Small intestine (tissue), 7 donors: ENCODE measurements around the gene SPRYD3. TPM values are rescaled to one million over a fixed set of nuclear protein-coding genes. Genes with fewer than 3 reads are reported as not detected.

Experiments used
- DNase-seq, 2 donors: peaks; one replicate each; pipeline versions ENCODE4 v3.0.0 to v3.0.0-alpha.2; 2013
- FAIRE-seq: peaks from 2 replicates; lab custom pipeline; 2012; peaks lifted over from hg19 to GRCh38; lab: Jason Lieb, UNC
- H3K27ac ChIP-seq, 3 donors: one replicate each; pipeline ENCODE4 v1.5.1; 2013; ENCODE audit warnings: low read length in 2 of 3, mild to moderate bottlenecking in 2 of 3, control low read depth in 1 of 3, inconsistent platforms in 1 of 3, low read depth in 1 of 3, moderate library complexity in 1 of 3
- H3K27me3 ChIP-seq, 3 donors: one replicate each; pipeline ENCODE4 v1.6.1; 2013; ENCODE audit warnings: low read length in 3 of 3, inconsistent platforms in 1 of 3; ENCODE audit not compliant: control insufficient read depth in 3 of 3, insufficient read depth in 3 of 3
- H3K36me3 ChIP-seq, 3 donors: one replicate each; pipeline ENCODE4 v1.6.1; 2013; ENCODE audit warnings: low read length in 3 of 3, inconsistent platforms in 1 of 3, low read depth in 1 of 3, mild to moderate bottlenecking in 1 of 3, moderate library complexity in 1 of 3; ENCODE audit not compliant: control insufficient read depth in 3 of 3, insufficient read depth in 2 of 3
- H3K4me1 ChIP-seq, 3 donors: one replicate each; pipeline ENCODE4 v1.6.1; 2013; ENCODE audit warnings: low read length in 2 of 3, inconsistent platforms in 1 of 3, low read depth in 1 of 3, mild to moderate bottlenecking in 1 of 3, moderate library complexity in 1 of 3; ENCODE audit not compliant: control insufficient read depth in 3 of 3, insufficient read depth in 2 of 3
- H3K4me3 ChIP-seq, 3 donors: one replicate each; pipeline ENCODE4 v1.5.1; 2013; ENCODE audit warnings: low read length in 3 of 3, control low read depth in 1 of 3, inconsistent platforms in 1 of 3, low read depth in 1 of 3, mild to moderate bottlenecking in 1 of 3, moderate library complexity in 1 of 3
- H3K9me3 ChIP-seq, 2 donors: one replicate each; pipeline ENCODE4 v1.6.1; 2013; ENCODE audit warnings: low read depth in 1 of 2, low read length in 1 of 2; ENCODE audit not compliant: control insufficient read depth in 2 of 2, insufficient read depth in 1 of 2
- WGBS, 3 donors: extraction: QIAGEN DNeasy Blood & Tissue Kit; methylation state at CpG; one replicate each; pipeline ENCODE4 v1.1.7; 2013; 5-methylcytosine and 5-hydroxymethylcytosine counted together
- polyA plus RNA-seq, 4 donors: library from polyadenylated mRNA; stranded (reverse) in 3 of 4; unstranded in 1 of 4; fragments of 200-250 nt in 3 of 4; fragments of 120-200 nt in 1 of 4; gene quantifications; one replicate each; pipeline versions ENCODE4 v1.2.1 to v1.2.3, GENCODE V29; 2013
- donor health status: healthy with polysubstance abuse.
- donor health status: control.
- donor health status: control.
- donor health status: Bipolar disorder and iron deficiency.
- donor health status: healthy.

SPRYD3 gene
- polyA plus RNA-seq, 4 donors: 19.7 to 37.6 (median 22.9) TPM

DNA sequence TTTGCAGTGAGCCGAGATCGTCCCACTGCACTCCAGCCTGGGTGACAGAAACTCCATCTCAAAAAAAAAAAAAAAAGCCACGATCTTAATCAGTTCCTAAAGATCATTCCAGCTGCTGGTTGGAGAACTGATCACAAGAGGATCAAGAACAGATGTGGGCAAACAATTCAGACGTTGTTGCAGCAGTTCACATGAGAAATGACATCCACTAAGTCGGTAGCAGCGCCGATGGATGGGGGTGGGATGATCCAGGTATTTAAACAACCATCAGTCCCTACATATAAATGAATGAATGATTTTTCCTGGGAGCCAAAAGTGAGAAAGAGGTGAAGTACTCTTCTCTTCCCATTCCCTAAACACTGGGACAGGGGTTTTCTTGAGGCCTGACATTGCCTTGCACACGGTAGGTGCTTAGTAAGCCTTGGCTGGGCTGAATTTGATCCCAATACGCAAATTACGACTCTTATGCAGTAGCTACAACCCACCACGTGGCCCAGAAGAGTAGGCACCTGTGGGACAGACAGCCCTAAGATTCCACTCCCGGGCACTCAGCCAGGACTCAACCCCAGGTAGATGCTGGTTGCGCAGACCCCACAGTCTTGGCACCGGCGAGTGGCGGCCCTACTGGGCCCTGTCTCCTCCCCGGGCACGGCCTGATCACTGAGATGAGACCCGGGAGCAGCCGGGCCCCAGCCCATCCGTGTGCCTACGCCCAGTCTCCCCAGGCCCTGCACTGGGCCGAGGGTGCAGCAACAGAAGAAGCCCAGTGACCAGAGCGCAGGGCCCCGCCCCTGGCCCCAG is 565 bp downstream of the SPRYD3 start:
- Histone ChIP-seq H3K27me3 (no peaks in the 10 kb centered on the region), H3K4me3 (peak overlapping the region; percentile 53 to 76 (median 66)), H3K27ac (peak overlapping the region; percentile 24 to 81 (median 67)), H3K9me3 (no peaks in the 10 kb centered on the region), H3K4me1 (peaks cover 0 to 5% (median 0%) of the 10 kb centered on the region in 3 donors), H3K36me3 (peaks cover 4 to 40% (median 5%) of the 10 kb centered on the region in 3 donors)
- no peak for DNase-seq
- 17 to 21% (median 20%) methylated on average over 22 to 25 of the region's 25 CpGs for WGBS, 3 donors
- FAIRE-seq: no peak

DNA sequence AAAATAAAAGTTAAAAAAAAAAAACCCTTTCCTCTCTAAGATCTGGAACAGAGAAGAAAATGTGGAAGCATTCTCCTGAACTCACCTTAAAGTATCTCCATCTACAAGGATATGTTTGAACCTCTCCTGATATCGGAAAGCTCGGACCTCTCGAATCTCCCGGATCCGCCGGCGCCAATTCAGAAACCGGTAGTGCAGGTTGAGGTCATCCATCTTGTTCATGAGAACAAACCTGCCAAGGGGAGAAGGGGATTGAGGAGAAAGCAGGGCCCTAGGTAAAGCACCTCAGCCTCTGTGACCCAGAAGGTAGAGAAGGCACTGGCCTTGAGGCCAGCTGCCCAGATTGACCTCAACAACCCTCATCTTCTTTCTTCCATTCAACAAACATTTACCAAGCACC is 2.2 kb downstream of the SPRYD3 start:
- no peak overlapping the region for H3K27ac ChIP-seq
- H3K9me3 ChIP-seq: no peaks in the 10 kb centered on the region
- peaks cover 0 to 5% (median 2%) of the 10 kb centered on the region in 3 donors for H3K4me1 ChIP-seq
- H3K36me3 ChIP-seq: peaks cover 4 to 52% (median 5%) of the 10 kb centered on the region in 3 donors
- 79 to 95% (median 94%) methylated on average over 8 of the region's 8 CpGs for WGBS, 3 donors
- H3K4me3 ChIP-seq: no peak overlapping the region
- DNase-seq (no peak), FAIRE-seq (no peak)
- H3K27me3 ChIP-seq: no peaks in the 10 kb centered on the region

DNA sequence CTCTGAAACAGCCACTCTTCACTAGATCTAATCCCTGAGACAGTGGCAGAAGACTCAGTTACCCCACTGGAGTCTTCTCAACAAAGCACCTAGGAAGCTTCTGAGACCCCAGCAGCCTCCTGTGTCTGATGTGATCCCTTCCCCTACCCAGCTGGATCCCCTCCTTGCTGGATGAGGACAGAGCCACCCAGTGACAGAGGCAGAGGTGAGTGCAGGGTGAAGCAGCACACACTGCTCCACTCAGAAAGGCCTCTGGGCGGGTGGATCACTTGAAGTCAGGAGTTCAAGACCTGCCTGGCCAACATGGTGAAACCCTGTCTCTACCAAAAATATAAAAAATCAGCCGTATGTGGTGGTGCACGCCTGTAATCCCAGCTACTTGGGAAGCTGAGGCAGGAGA is 2.7 kb downstream of the SPRYD3 start:
- no peaks in the 10 kb centered on the region for H3K27me3 ChIP-seq
- no peak overlapping the region for H3K4me3 ChIP-seq
- FAIRE-seq (no peak), DNase-seq (no peak)
- peaks cover 4 to 58% (median 5%) of the 10 kb centered on the region in 3 donors for H3K36me3 ChIP-seq
- H3K4me1 ChIP-seq: peaks cover 0 to 5% (median 2%) of the 10 kb centered on the region in 3 donors
- WGBS, 3 donors: 92 to 100% (median 98%) methylated on average over 3 of the region's 3 CpGs
- H3K27ac ChIP-seq: no peak overlapping the region
- no peaks in the 10 kb centered on the region for H3K9me3 ChIP-seq

DNA sequence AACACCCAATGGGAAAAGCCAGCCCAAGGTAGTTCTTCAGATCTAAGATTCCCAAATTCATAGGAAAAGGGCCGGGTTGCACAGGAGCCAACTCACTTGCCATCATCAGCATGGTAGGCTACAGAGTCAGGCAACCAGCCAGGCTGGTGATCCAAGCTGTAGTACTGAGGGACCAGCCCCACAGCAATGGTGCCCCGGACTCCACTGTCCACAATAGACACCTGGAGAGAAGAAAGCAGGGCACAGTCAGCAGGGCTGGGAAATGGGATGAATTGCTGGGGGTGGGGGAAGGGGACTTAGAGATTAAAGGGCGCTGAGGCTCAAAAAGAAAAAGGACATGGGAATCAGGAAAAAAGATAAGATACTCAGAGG is 4.2 kb downstream of the SPRYD3 start:
- H3K27ac ChIP-seq: no peak overlapping the region
- H3K4me1 ChIP-seq: peaks cover 0 to 9% (median 2%) of the 10 kb centered on the region in 3 donors
- DNase-seq: no peak
- H3K36me3 ChIP-seq: peaks cover 4 to 70% (median 6%) of the 10 kb centered on the region in 3 donors
- H3K27me3 ChIP-seq: no peaks in the 10 kb centered on the region
- no peaks in the 10 kb centered on the region for H3K9me3 ChIP-seq
- H3K4me3 ChIP-seq: no peak overlapping the region
- FAIRE-seq: no peak
- WGBS, 3 donors: 92 to 95% (median 94%) methylated on average over 3 of the region's 3 CpGs

DNA sequence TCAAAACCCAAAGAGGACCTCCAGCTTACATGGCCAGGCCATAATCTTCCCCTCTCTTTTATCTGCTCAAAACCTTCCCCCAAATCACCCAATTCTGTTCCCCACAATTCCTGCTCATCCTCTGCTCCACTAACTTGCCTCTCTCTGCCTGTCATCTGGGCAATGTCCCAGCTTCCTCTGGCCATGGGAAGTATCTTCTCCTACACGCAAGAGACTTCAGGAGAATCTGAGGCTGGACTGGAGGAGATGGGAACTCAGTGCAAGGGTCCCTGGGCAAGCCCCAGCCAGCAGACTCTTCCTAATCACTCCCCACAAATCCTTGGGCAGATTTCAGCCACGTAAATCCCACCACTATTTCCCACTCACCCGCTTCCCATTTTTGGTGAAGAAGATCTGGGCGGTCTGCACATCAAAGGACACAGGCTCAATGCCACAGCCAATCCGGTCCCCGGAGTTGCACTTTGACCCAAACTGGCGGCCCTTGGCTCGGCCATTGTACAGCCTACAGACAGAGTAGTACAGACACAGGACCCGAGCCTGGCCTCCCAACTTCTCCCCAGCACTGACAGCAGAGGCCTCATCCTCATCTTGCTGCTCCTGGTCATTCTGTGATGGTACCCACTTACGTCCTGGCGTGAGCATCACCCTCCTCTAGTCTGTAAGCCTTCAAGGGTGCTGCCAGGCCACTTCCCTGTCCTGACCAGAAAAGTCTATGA is 4.7 kb downstream of the SPRYD3 start:
- WGBS, 3 donors: 79 to 84% (median 83%) methylated on average over 11 of the region's 11 CpGs
- FAIRE-seq (no peak), DNase-seq (no peak)
- no peaks in the 10 kb centered on the region for H3K27me3 ChIP-seq
- H3K4me1 ChIP-seq: peaks cover 0 to 7% (median 2%) of the 10 kb centered on the region in 3 donors
- no peak overlapping the region for H3K4me3 ChIP-seq
- H3K36me3 ChIP-seq: peaks cover 4 to 75% (median 6%) of the 10 kb centered on the region in 3 donors
- H3K9me3 ChIP-seq: no peaks in the 10 kb centered on the region
- H3K27ac ChIP-seq: peak overlapping the region in 2 of 3 donors; percentile 12 to 50

DNA sequence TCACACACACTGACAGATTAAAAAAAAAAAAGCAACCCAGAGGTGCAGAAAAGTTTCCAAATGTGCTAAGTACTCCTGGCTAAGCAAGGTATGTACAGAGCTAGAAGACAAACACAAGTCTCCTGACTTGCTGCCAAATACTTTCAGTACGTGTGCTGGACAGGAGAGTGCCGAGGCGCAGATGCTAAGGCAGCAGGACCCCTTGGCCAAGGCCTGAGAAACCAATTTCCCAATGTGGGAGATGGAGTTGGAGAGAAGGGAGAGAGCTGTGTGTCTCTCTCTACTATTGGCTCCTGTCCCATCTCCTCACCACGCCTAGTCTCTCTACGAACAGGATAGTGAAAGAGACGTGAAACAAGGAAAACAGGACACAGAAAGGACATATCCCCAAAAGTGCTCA is 5.3 kb downstream of the SPRYD3 start:
- no peak overlapping the region for H3K4me3 ChIP-seq
- 61 to 65% (median 62%) methylated on average over 6 of the region's 6 CpGs for WGBS, 3 donors
- H3K27me3 ChIP-seq: no peaks in the 10 kb centered on the region
- peaks cover 4 to 81% (median 6%) of the 10 kb centered on the region in 3 donors for H3K36me3 ChIP-seq
- FAIRE-seq: no peak
- H3K27ac ChIP-seq: peak overlapping the region in 2 of 3 donors; percentile 12 to 50
- no peaks in the 10 kb centered on the region for H3K9me3 ChIP-seq
- peaks cover 0 to 7% (median 2%) of the 10 kb centered on the region in 3 donors for H3K4me1 ChIP-seq
- no peak for DNase-seq

DNA sequence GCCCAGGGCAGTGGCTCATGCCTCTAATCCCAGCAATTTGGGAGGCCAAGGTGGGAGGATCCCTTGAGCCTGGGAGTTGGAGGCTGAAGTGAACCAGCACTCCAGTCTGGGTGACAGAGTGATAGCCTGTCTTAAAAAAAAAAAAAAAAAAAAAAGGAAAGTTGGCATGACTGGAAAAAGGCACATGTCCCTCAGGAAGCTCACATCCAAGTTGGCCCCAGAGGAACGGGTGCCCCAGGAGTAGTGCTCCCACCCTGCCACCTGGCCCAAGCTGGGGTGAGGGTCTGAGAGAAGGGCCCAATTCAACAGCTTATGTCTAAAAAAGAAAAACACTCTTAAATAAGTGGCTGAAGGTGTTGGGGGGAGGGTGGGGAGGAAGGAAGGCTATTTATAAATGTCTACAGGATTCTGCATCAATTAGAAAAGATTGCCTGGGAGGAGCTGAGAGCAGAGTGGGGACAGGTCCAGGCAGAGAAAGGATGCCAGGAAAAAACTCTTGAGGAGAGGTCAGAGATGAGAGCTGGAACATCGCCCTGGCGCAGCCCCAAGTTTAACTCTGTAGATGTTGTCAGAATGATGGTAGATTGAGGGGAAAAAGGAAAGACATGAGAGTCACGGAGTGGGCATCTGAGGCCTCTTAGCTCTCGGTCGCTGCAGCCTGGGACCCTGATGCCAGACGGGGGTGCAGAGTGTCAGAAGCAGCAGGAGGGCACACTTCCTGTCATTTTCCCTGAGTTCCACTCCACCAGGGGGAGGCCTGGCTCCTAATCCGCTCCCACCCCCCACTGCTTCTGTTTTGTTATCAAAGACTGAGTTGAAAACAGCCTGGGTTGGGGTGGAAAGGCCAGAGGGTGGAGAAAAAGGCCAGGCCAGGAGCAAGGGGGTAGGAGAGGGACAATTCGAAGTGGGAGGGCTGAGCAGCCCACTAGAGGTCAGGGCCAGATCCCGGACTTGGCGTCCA is 7.3 kb downstream of the SPRYD3 start:
- WGBS, 3 donors: 53 to 90% (median 89%) methylated on average over 11 of the region's 11 CpGs
- H3K27ac ChIP-seq: peak overlapping the region in 1 of 3 donors; percentile 74
- FAIRE-seq (no peak), DNase-seq (no peak)
- no peaks in the 10 kb centered on the region for H3K27me3 ChIP-seq
- H3K36me3 ChIP-seq: peaks cover 4 to 90% (median 15%) of the 10 kb centered on the region in 3 donors
- peaks cover 0 to 5% (median 2%) of the 10 kb centered on the region in 3 donors for H3K4me1 ChIP-seq
- H3K4me3 ChIP-seq: no peak overlapping the region
- H3K9me3 ChIP-seq: no peaks in the 10 kb centered on the region
